ENCODE measurements around the gene ZC2HC1B.
"Not testable (repeated sequence)": the region's sequence is repeated elsewhere in the genome, so short reads cannot be mapped to it uniquely, and the experiment has no call there.

ZC2HC1B gene

GRCh38 chr6:143872201-143872600 is 7.9 kb downstream of the ZC2HC1B start:
- H3K36me3 ChIP-seq (ENCODE audit: control insufficient read depth, insufficient read depth, low read length) = no peaks in the 10 kb centered on the region
- H3K4me3 ChIP-seq (replicated peaks; ENCODE audit: low read depth, low read length) = no peak overlapping the region
- no peak for DNase-seq (ENCODE audit: extremely low read depth, insufficient read length)
- no peak for TF ChIP-seq CTCF (IDR thresholded peaks at IDR 0.05; ENCODE audit: insufficient read depth, low read length, poor library complexity, severe bottlenecking)
- H3K27me3 ChIP-seq (replicated peaks; ENCODE audit: control insufficient read depth, insufficient read depth, low read length) = no peaks in the 10 kb centered on the region

- DNase-seq (ENCODE audit: extremely low read depth, insufficient read length); H3K36me3 ChIP-seq (ENCODE audit: control insufficient read depth, insufficient read depth, low read length); H3K27me3 ChIP-seq (replicated peaks; ENCODE audit: control insufficient read depth, insufficient read depth, low read length); H3K4me3 ChIP-seq (replicated peaks; ENCODE audit: low read depth, low read length): not testable (repeated sequence)
Observed at GRCh38 chr6:143873600-143873999, 9.3 kb downstream of the ZC2HC1B start.

- H3K4me3 ChIP-seq (replicated peaks; ENCODE audit: low read depth, low read length); H3K27me3 ChIP-seq (replicated peaks; ENCODE audit: control insufficient read depth, insufficient read depth, low read length); H3K36me3 ChIP-seq (ENCODE audit: control insufficient read depth, insufficient read depth, low read length); DNase-seq (ENCODE audit: extremely low read depth, insufficient read length): not testable (repeated sequence)
Observed at GRCh38 chr6:143874503-143874902, 10.2 kb downstream of the ZC2HC1B start.

DNA sequence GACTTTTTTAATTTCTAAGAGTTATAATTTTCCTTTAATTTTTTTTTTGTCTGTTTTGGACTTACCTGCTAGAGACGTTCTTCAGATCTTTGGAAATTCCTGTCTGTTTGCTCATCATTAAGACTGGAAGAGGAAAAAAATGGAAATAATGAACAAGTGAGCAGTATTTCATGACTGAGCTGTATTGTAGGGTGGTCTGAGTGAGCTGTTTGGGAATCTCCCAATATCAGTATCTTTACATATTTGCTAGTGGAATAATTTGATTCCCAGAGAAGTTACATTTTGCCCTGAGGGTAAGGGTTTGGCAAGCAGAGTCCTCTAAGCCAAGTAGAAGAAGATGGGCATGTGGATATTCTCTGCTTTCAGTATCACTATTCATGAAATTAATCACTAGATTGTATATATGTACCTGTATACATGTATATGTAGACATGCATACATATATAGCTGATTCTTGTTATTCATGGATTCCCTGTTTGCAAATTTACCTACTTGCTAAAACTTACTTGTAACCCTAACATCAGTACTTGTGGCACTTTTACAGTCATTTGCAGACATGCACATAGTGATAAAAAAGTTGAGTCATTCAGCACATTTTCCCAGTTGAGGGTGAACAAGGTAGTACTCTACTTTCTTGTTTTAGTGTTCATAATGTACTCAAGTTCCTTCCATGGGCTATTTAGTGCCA is 13.5 kb downstream of the ZC2HC1B start:
- Histone ChIP-seq H3K4me3 (replicated peaks; ENCODE audit: low read depth, low read length) (no peak overlapping the region), H3K27me3 (replicated peaks; ENCODE audit: control insufficient read depth, insufficient read depth, low read length) (no peaks in the 10 kb centered on the region), H3K36me3 (ENCODE audit: control insufficient read depth, insufficient read depth, low read length) (no peaks in the 10 kb centered on the region)
- no peak for TF ChIP-seq CTCF (IDR thresholded peaks at IDR 0.05; ENCODE audit: insufficient read depth, low read length, poor library complexity, severe bottlenecking)
- no peak for DNase-seq (ENCODE audit: extremely low read depth, insufficient read length)

GRCh38 chr6:143878272-143878760 is 14.0 kb downstream of the ZC2HC1B start:
- TF ChIP-seq CTCF (IDR thresholded peaks at IDR 0.05; ENCODE audit: insufficient read depth, low read length, poor library complexity, severe bottlenecking) = no peak
- no peak for DNase-seq (ENCODE audit: extremely low read depth, insufficient read length)

GRCh38 chr6:143880412-143880811 is 16.1 kb downstream of the ZC2HC1B start:
- Histone ChIP-seq H3K27me3 (replicated peaks; ENCODE audit: control insufficient read depth, insufficient read depth, low read length) (no peaks in the 10 kb centered on the region), H3K4me3 (replicated peaks; ENCODE audit: low read depth, low read length) (no peak overlapping the region)
- no peak for TF ChIP-seq CTCF (IDR thresholded peaks at IDR 0.05; ENCODE audit: insufficient read depth, low read length, poor library complexity, severe bottlenecking)

More at GRCh38 chr6:143878272-143878760, 14.0 kb downstream of the ZC2HC1B start:
- Histone ChIP-seq H3K27me3 (replicated peaks; ENCODE audit: control insufficient read depth, insufficient read depth, low read length) (no peaks in the 10 kb centered on the region), H3K4me3 (replicated peaks; ENCODE audit: low read depth, low read length) (no peak overlapping the region), H3K36me3 (ENCODE audit: control insufficient read depth, insufficient read depth, low read length) (no peaks in the 10 kb centered on the region)

More at GRCh38 chr6:143880412-143880811, 16.1 kb downstream of the ZC2HC1B start:
- no peaks in the 10 kb centered on the region for H3K36me3 ChIP-seq (ENCODE audit: control insufficient read depth, insufficient read depth, low read length)
- DNase-seq (ENCODE audit: extremely low read depth, insufficient read length) = no peak

Measured in GM06990 (cell line).